H1 (cell line): ENCODE results near the gene FOXN3. TPM values are rescaled to one million over a fixed set of nuclear protein-coding genes. Genes with fewer than 3 reads are reported as not detected.

Experiments
- CTCF ChIA-PET: fragments of 300-600 bp; sonication (Branson Sonifier 250); formaldehyde crosslinking; loops from one replicate; lab custom pipeline; 2021; ENCODE audit not compliant: partially characterized antibody; lab: Charles Lee
- POLR2A ChIA-PET: fragments of 300-600 bp; sonication (Branson Sonifier 250); formaldehyde crosslinking; loops from one replicate; lab custom pipeline; 2021; ENCODE audit warnings: inconsistent platforms; ENCODE audit not compliant: partially characterized antibody; lab: Charles Lee
- DNase-seq, 2 experiments: peaks; one replicate each; pipeline versions ENCODE4 v3.0.0 to v3.0.0-alpha.2; 2010 to 2022; ENCODE audit warnings: low spot score in 2 of 2, low read depth in 1 of 2, mixed read lengths in 1 of 2
- FAIRE-seq: peaks from 2 replicates; lab custom pipeline; 2011; peaks lifted over from hg19 to GRCh38; lab: Jason Lieb, UNC
- H2AFZ ChIP-seq: 2 replicates; pipeline ENCODE4 v1.8.1; 2012; ENCODE audit warnings: low read length, inconsistent platforms
- H2AK5ac ChIP-seq: 2 replicates; pipeline ENCODE4 v1.6.1; 2013; ENCODE audit warnings: low read depth, low read length
- H2BK120ac ChIP-seq: replicated peaks from 2 replicates; pipeline ENCODE3; 2013; ENCODE audit warnings: low read depth, low read length, inconsistent platforms
- H2BK12ac ChIP-seq: 2 replicates; pipeline ENCODE4 v1.6.1; 2013; ENCODE audit warnings: low read depth, low read length
- H2BK15ac ChIP-seq: 2 replicates; pipeline ENCODE4 v1.6.1; 2013; ENCODE audit warnings: low read length
- H2BK20ac ChIP-seq: 2 replicates; pipeline ENCODE4 v1.6.1; 2013; ENCODE audit warnings: low read length
- H2BK5ac ChIP-seq: 2 replicates; pipeline ENCODE4 v1.6.1; 2013; ENCODE audit warnings: low read depth, low read length
- H3K14ac ChIP-seq: 2 replicates; pipeline ENCODE4 v1.6.1; 2013; ENCODE audit warnings: inconsistent platforms; ENCODE audit not compliant: insufficient read length
- H3K18ac ChIP-seq: 2 replicates; pipeline ENCODE4 v1.6.1; 2013; ENCODE audit warnings: low read length; ENCODE audit errors: extremely low read depth
- H3K23ac ChIP-seq: 2 replicates; pipeline ENCODE4 v1.6.1; 2013; ENCODE audit warnings: inconsistent platforms; ENCODE audit not compliant: insufficient read length
- H3K23me2 ChIP-seq: 2 replicates; pipeline ENCODE4 v1.6.1; 2013; ENCODE audit warnings: low read depth, low read length
- H3K27ac ChIP-seq: 2 replicates; pipeline ENCODE4 v1.6.1; 2011; ENCODE audit warnings: low read depth, low read length, inconsistent platforms
- H3K27me3 ChIP-seq, 4 experiments: replicated peaks in 1 of 4; 1 replicate in 1 of 4; 2 replicates in 3 of 4; pipeline versions ENCODE4 v1.6.1 to v1.8.1; 2011 to 2013; ENCODE audit warnings: low read length in 3 of 4, mild to moderate bottlenecking in 3 of 4, inconsistent platforms in 2 of 4, mixed read lengths in 2 of 4, moderate library complexity in 1 of 4; ENCODE audit not compliant: control insufficient read depth in 3 of 4, insufficient read depth in 3 of 4; ENCODE audit errors: extremely low read depth in 1 of 4
- H3K36me3 ChIP-seq, 4 experiments: 2 replicates each; pipeline versions ENCODE4 v1.6.1 to v1.8.1; 2011 to 2013; ENCODE audit warnings: mild to moderate bottlenecking in 4 of 4, low read length in 3 of 4, moderate library complexity in 2 of 4, control low read depth in 1 of 4, inconsistent platforms in 1 of 4; ENCODE audit not compliant: insufficient read depth in 4 of 4, control insufficient read depth in 2 of 4
- H3K4ac ChIP-seq: replicated peaks from 2 replicates; pipeline ENCODE3; 2013; ENCODE audit warnings: low read length, low read depth, mixed read lengths, inconsistent platforms; ENCODE audit not compliant: insufficient read length
- H3K4me1 ChIP-seq, 4 experiments: replicated peaks in 1 of 4; 1 replicate in 1 of 4; 2 replicates in 3 of 4; pipeline versions ENCODE4 v1.6.1 to v1.8.1; 2011 to 2013; ENCODE audit warnings: low read length in 3 of 4, inconsistent platforms in 2 of 4, mixed read lengths in 1 of 4; ENCODE audit not compliant: insufficient read depth in 4 of 4, control insufficient read depth in 3 of 4
- H3K4me2 ChIP-seq, 2 experiments: 2 replicates each; pipeline versions ENCODE4 v1.6.1 to v1.8.1; 2011 to 2013; ENCODE audit warnings: low read depth in 2 of 2, low read length in 2 of 2, control low read depth in 1 of 2, inconsistent platforms in 1 of 2, mild to moderate bottlenecking in 1 of 2; ENCODE audit not compliant: insufficient read depth in 1 of 2
- H3K4me3 ChIP-seq, 4 experiments: fragments of 200-600, 300-600 bp in 1 of 4; sonication (generic), shearing (Covaris generic), sonication (Bioruptor Twin) in 1 of 4; 2 replicates each; pipeline versions ENCODE4 v1.5.1 to v1.8.1; 2011 to 2016; ENCODE audit warnings: low read length in 4 of 4, low read depth in 3 of 4, control low read depth in 2 of 4, inconsistent platforms in 2 of 4, mild to moderate bottlenecking in 2 of 4, mixed read lengths in 1 of 4, moderate library complexity in 1 of 4; ENCODE audit not compliant: insufficient read depth in 2 of 4; ENCODE audit errors: extremely low read depth in 1 of 4
- H3K56ac ChIP-seq: replicated peaks from 2 replicates; pipeline ENCODE3; 2013; ENCODE audit warnings: low read depth, mild to moderate bottlenecking, mixed read lengths, low read length, inconsistent platforms; ENCODE audit not compliant: insufficient read length
- H3K79me1 ChIP-seq: 2 replicates; pipeline ENCODE4 v1.6.1; 2013; ENCODE audit warnings: low read depth, low read length, control low read depth
- H3K79me2 ChIP-seq, 2 experiments: 2 replicates each; pipeline versions ENCODE4 v1.6.1 to v1.8.1; 2012 to 2013; ENCODE audit warnings: low read length in 2 of 2, mild to moderate bottlenecking in 2 of 2, inconsistent platforms in 1 of 2; ENCODE audit not compliant: insufficient read depth in 2 of 2, control insufficient read depth in 1 of 2
- H3K9ac ChIP-seq, 4 experiments: replicated peaks in 1 of 4; 1 replicate in 1 of 4; 2 replicates in 3 of 4; pipeline versions ENCODE4 v1.6.1 to v1.8.1; 2011 to 2013; ENCODE audit warnings: low read depth in 3 of 4, low read length in 3 of 4, control low read depth in 2 of 4, mild to moderate bottlenecking in 2 of 4, moderate library complexity in 2 of 4, inconsistent platforms in 1 of 4; ENCODE audit errors: extremely low read depth in 1 of 4
- H3K9me3 ChIP-seq, 2 experiments: 2 replicates each; pipeline versions ENCODE4 v1.6.1 to v1.8.1; 2012 to 2013; ENCODE audit warnings: mild to moderate bottlenecking in 2 of 2, moderate library complexity in 2 of 2, control low read depth in 1 of 2, inconsistent platforms in 1 of 2, low read depth in 1 of 2, low read length in 1 of 2, mixed read lengths in 1 of 2; ENCODE audit not compliant: insufficient read depth in 2 of 2
- H4K20me1 ChIP-seq, 2 experiments: replicated peaks in 1 of 2; 2 replicates each; pipeline versions ENCODE3 to v1.8.1; 2011 to 2013; ENCODE audit warnings: inconsistent platforms in 2 of 2, low read length in 2 of 2, mild to moderate bottlenecking in 1 of 2; ENCODE audit not compliant: insufficient read depth in 2 of 2, control insufficient read depth in 1 of 2
- H4K5ac ChIP-seq: 2 replicates; pipeline ENCODE4 v1.6.1; 2013; ENCODE audit warnings: low read length, low read depth, mixed read lengths, inconsistent platforms; ENCODE audit not compliant: insufficient read length
- H4K8ac ChIP-seq: 2 replicates; pipeline ENCODE4 v1.8.0; 2013; ENCODE audit warnings: mild to moderate bottlenecking, moderate library complexity, low read length, inconsistent platforms; ENCODE audit not compliant: insufficient read depth; ENCODE audit errors: extremely low read depth
- H4K91ac ChIP-seq: replicated peaks from 2 replicates; pipeline ENCODE3; 2013; ENCODE audit warnings: low read length, mixed read lengths, inconsistent platforms; ENCODE audit not compliant: insufficient read length
- ATF2 ChIP-seq: IDR thresholded peaks from 2 replicates; pipeline ENCODE4 v1.6.1; 2012; ENCODE audit warnings: low read length, inconsistent platforms
- CEBPB ChIP-seq: IDR thresholded peaks from 2 replicates; pipeline ENCODE4 v1.6.1; 2012; ENCODE audit warnings: low read depth, low read length
- MAFK ChIP-seq: IDR thresholded peaks from 2 replicates; pipeline ENCODE4 v1.6.1; 2012; ENCODE audit warnings: low read depth, mild to moderate bottlenecking, improper control_type of control experiment, low read length
- SAP30 ChIP-seq: fragments of 300-600 bp; sonication (generic); IDR thresholded peaks from 2 replicates; pipeline ENCODE4 v1.7.1; 2012; ENCODE audit warnings: low read length, moderate library complexity, mild to moderate bottlenecking, inconsistent platforms; ENCODE audit not compliant: insufficient read depth, insufficient replicate concordance
- SIX5 ChIP-seq: IDR thresholded peaks from 2 replicates; pipeline ENCODE4 v1.6.1; 2011; ENCODE audit warnings: mild to moderate bottlenecking, low read depth, low read length
- SP1 ChIP-seq: IDR thresholded peaks from 2 replicates; pipeline ENCODE4 v1.6.1; 2011; ENCODE audit warnings: low read depth, low read length
- TBP ChIP-seq: IDR thresholded peaks from 2 replicates; pipeline ENCODE4 v1.6.1; 2011; ENCODE audit warnings: low read depth, low read length, improper control_type of control experiment
- WGBS, 2 experiments: shearing (Covaris generic) in 1 of 2; methylation state at CpG; one replicate each; pipeline versions ENCODE4 v1.1.6 to v1.1.7; 2013 to 2015; ENCODE audit warnings: low lambda C conversion rate in 2 of 2, mixed read lengths in 2 of 2, inconsistent platforms in 1 of 2, low coverage in 1 of 2, missing lambda C conversion rate in 1 of 2; ENCODE audit not compliant: insufficient replicate concordance in 2 of 2, insufficient coverage in 1 of 2, insufficient read length in 1 of 2; ENCODE audit errors: extremely low coverage in 1 of 2, missing lambda C conversion rate in 1 of 2; 5-methylcytosine and 5-hydroxymethylcytosine counted together
- polyA plus RNA-seq, 7 experiments: library from polyadenylated mRNA; depleted of rRNA in 3 of 7; stranded (reverse) in 5 of 7; unstranded in 2 of 7; fragments of >200 nt in 5 of 7; fragments of 200-250 nt in 2 of 7; gene quantifications; 1 replicate in 5 of 7; 2 replicates in 1 of 7; 4 replicates in 1 of 7; pipeline versions ENCODE4 v1.2.1 to v1.2.3, GENCODE V29; 2011 to 2013; ENCODE audit warnings: missing spikeins in 2 of 7, mixed read lengths in 2 of 7
- total RNA-seq: library from RNA; stranded (reverse); fragmentation: NEBNext Ultra II Directional; extraction: Animal tissue kit (Norgen Biotek cat#: 25700); gene quantifications from 2 replicates; pipeline ENCODE4 v1.2.1, GENCODE V29; 2021

FOXN3 gene
- total and polyA plus RNA-seq, 2 of the 8 experiments (the other 6 are each of a cell fraction or from before 2014, with no cell fraction given), result 52.6 to 178 TPM

- Histone ChIP-seq H3K9ac (no peak overlapping the region), H2BK120ac (no peak overlapping the region), H3K4me2 (no peak overlapping the region), H4K20me1 (peaks cover 9 to 13% of the 10 kb centered on the region in 2 experiments), H3K18ac (no peak overlapping the region), H3K27me3 (no peaks in the 10 kb centered on the region), H3K4me1 (peaks cover 0 to 4% (median 3%) of the 10 kb centered on the region in 4 experiments; a peak in 3 of 7 replicates), H4K91ac (no peak overlapping the region), H3K4me3 (no peak overlapping the region), H3K36me3 (no peaks in the 10 kb centered on the region; a peak in 1 of 8 replicates), H2AFZ (no peak overlapping the region), H2BK20ac (no peak overlapping the region), H3K56ac (no peak overlapping the region), H2BK5ac (no peak overlapping the region), H4K8ac (no peak overlapping the region), H2AK5ac (no peak overlapping the region), H2BK12ac (no peak overlapping the region), H2BK15ac (no peak overlapping the region), H3K27ac (no peak overlapping the region), H3K23me2 (no peaks in the 10 kb centered on the region), H3K79me2 (peaks cover 0 to 66% of the 10 kb centered on the region in 2 experiments; a peak in 3 of 4 replicates), H3K4ac (no peak overlapping the region), H3K9me3 (no peaks in the 10 kb centered on the region), H4K5ac (no peak overlapping the region), H3K23ac (no peak overlapping the region), H3K79me1 (peaks cover 9% of the 10 kb centered on the region; the same call in 1 of the 2 replicates), H3K14ac (no peak overlapping the region)
- FAIRE-seq (no peak), DNase-seq (no peak)
- WGBS, 2 experiments, result 93% methylated on average over 8 of the region's 8 CpGs; no CpG with 5 or more reads in 1 of the 2 experiments
- CTCF ChIA-PET, result interaction anchor here (0.9 to 3.4 kb wide), 4 partner anchors 12 to 199 kb away, joined by 3 to 18 read pairs (median 4); no protein-coding TSS in a partner anchor
- TF ChIP-seq SIX5 (no peak), TBP (no peak), CEBPB (no peak), SP1 (no peak), ATF2 (no peak), SAP30 (no peak), MAFK (no peak)
- POLR2A ChIA-PET, result no interaction called here
Observed at GRCh38 chr14:89227496-89227836, 189.6 kb downstream of the FOXN3 start.
